ENCODE measurements around the gene SEMA5B.

SEMA5B gene

GRCh38 chr3:123058505-123058904, 30.9 kb upstream of the SEMA5B start:
- no peak for DNase-seq (ENCODE audit: low read depth in 2 of 2)

GRCh38 chr3:123055352-123055751, 27.8 kb upstream of the SEMA5B start:
- no peak for DNase-seq (ENCODE audit: low read depth in 2 of 2)

GRCh38 chr3:123054931-123055330, 27.4 kb upstream of the SEMA5B start:
- DNase-seq (ENCODE audit: low read depth in 2 of 2) = no peak

- no peak for DNase-seq (ENCODE audit: low read depth in 2 of 2)
Measured at GRCh38 chr3:123054109-123054778, 26.7 kb upstream of the SEMA5B start.

- no peak for DNase-seq (ENCODE audit: low read depth in 2 of 2)
Measured at GRCh38 chr3:123053107-123053506, 25.5 kb upstream of the SEMA5B start.

GRCh38 chr3:123050666-123051065, 23.1 kb upstream of the SEMA5B start:
- DNase-seq (ENCODE audit: low read depth in 2 of 2) = no peak

- no peak for DNase-seq (ENCODE audit: low read depth in 2 of 2)
Measured at GRCh38 chr3:123048480-123049237, 21.1 kb upstream of the SEMA5B start.

GRCh38 chr3:123047062-123047319, 19.4 kb upstream of the SEMA5B start:
- no peak for DNase-seq (ENCODE audit: low read depth in 2 of 2)

GRCh38 chr3:123046262-123047061, 18.9 kb upstream of the SEMA5B start:
- no peak for DNase-seq (ENCODE audit: low read depth in 2 of 2)

- DNase-seq (ENCODE audit: low read depth in 2 of 2) = no peak
Measured at GRCh38 chr3:123044981-123045763, 17.6 kb upstream of the SEMA5B start.

GRCh38 chr3:123042413-123042812, 14.8 kb upstream of the SEMA5B start:
- DNase-seq (ENCODE audit: low read depth in 2 of 2) = no peak

GRCh38 chr3:123039178-123039577, 11.6 kb upstream of the SEMA5B start:
- DNase-seq (ENCODE audit: low read depth in 2 of 2) = no peak

- no peak for DNase-seq (ENCODE audit: low read depth in 2 of 2)
Measured at GRCh38 chr3:123038751-123039150, 11.2 kb upstream of the SEMA5B start.

- no peak for DNase-seq (ENCODE audit: low read depth in 2 of 2)
Measured at GRCh38 chr3:123037015-123037375, 9.4 kb upstream of the SEMA5B start.

- no peak for DNase-seq (ENCODE audit: low read depth in 2 of 2)
Measured at GRCh38 chr3:123036352-123037014, 8.9 kb upstream of the SEMA5B start.

GRCh38 chr3:123034996-123035395, 7.4 kb upstream of the SEMA5B start:
- DNase-seq (ENCODE audit: low read depth in 2 of 2) = no peak

- no peak for DNase-seq (ENCODE audit: low read depth in 2 of 2)
Measured at GRCh38 chr3:123034120-123034519, 6.6 kb upstream of the SEMA5B start.

GRCh38 chr3:123032057-123032456, 4.5 kb upstream of the SEMA5B start:
- DNase-seq (ENCODE audit: low read depth in 2 of 2) = no peak

GRCh38 chr3:123031051-123031450, 3.5 kb upstream of the SEMA5B start:
- DNase-seq (ENCODE audit: low read depth in 2 of 2) = no peak

GRCh38 chr3:123028233-123028828, 768 bp upstream of the SEMA5B start:
- no peak for DNase-seq (ENCODE audit: low read depth in 2 of 2)

- DNase-seq (ENCODE audit: low read depth in 2 of 2) = no peak
Measured at GRCh38 chr3:123026565-123027291, 835 bp downstream of the SEMA5B start.
